Kidney (tissue), 14 donors: ENCODE measurements around the gene MTMR10. TPM values are rescaled to one million over a fixed set of nuclear protein-coding genes. Genes with fewer than 3 reads are reported as not detected.

Experiments used
- DNase-seq, 5 donors: peaks; one replicate each; pipeline ENCODE4 v3.0.0-alpha.2; 2013 to 2020
- FAIRE-seq: peaks from 2 replicates; lab custom pipeline; 2012; peaks lifted over from hg19 to GRCh38; lab: Jason Lieb, UNC
- H3K27ac ChIP-seq, 2 donors: one replicate each; pipeline ENCODE4 v1.7.0; 2013; ENCODE audit warnings: low read depth in 2 of 2, low read length in 2 of 2, inconsistent platforms in 1 of 2
- H3K27me3 ChIP-seq: one replicate; pipeline ENCODE4 v1.7.1; 2013; ENCODE audit warnings: low read length, inconsistent platforms; ENCODE audit not compliant: control insufficient read depth, insufficient read depth
- H3K36me3 ChIP-seq, 3 donors: one replicate each; pipeline versions ENCODE4 v1.7.0 to v1.7.1; 2013; ENCODE audit warnings: low read length in 3 of 3, control low read depth in 1 of 3, inconsistent platforms in 1 of 3; ENCODE audit not compliant: insufficient read depth in 3 of 3, control insufficient read depth in 2 of 3
- H3K4me1 ChIP-seq, 3 donors: one replicate each; pipeline versions ENCODE4 v1.7.0 to v1.7.1; 2013; ENCODE audit warnings: low read length in 3 of 3, inconsistent platforms in 1 of 3, low read depth in 1 of 3; ENCODE audit not compliant: control insufficient read depth in 2 of 3, insufficient read depth in 2 of 3
- H3K4me3 ChIP-seq, 3 donors: one replicate each; pipeline versions ENCODE4 v1.7.0 to v1.8.1; 2013; ENCODE audit warnings: low read length in 3 of 3, control low read depth in 1 of 3, inconsistent platforms in 1 of 3
- H3K9ac ChIP-seq, 3 donors: one replicate each; pipeline versions ENCODE4 v1.7.0 to v1.7.1; 2013; ENCODE audit warnings: low read length in 3 of 3, control low read depth in 1 of 3, inconsistent platforms in 1 of 3
- H3K9me3 ChIP-seq, 3 donors: one replicate each; pipeline versions ENCODE4 v1.7.0 to v1.7.1; 2013; ENCODE audit warnings: low read length in 3 of 3, control low read depth in 1 of 3, inconsistent platforms in 1 of 3; ENCODE audit not compliant: control insufficient read depth in 2 of 3, insufficient read depth in 1 of 3
- CTCF ChIP-seq: IDR thresholded peaks from 3 replicates; pipeline ENCODE4 v1.5.1; 2012; ENCODE audit warnings: mild to moderate bottlenecking, moderate library complexity, borderline replicate concordance; ENCODE audit not compliant: insufficient read depth; ENCODE audit errors: extremely low read depth
- intact Hi-C: fragments of 100-400 bp; cut with DNase I; formaldehyde crosslinking; loops from one replicate; pipeline ENCODE4 v1.11.1; 2022
- polyA plus RNA-seq: library from polyadenylated mRNA; stranded (reverse); fragments of 350-450 nt; fragmentation: Illumina TruSeq; extraction: RNeasy Lipid Tissue Mini Kit (QIAGEN cat#74804); gene quantifications from one replicate; pipeline ENCODE4 v1.2.3, GENCODE V29; 2014; ENCODE audit warnings: low read depth, low replicate concordance; ENCODE audit not compliant: insufficient read depth
- total RNA-seq: library from RNA; stranded (reverse); fragmentation: NEBNext Ultra II Directional; extraction: Animal tissue kit (Norgen Biotek cat#: 25700); gene quantifications from one replicate; pipeline ENCODE4 v1.2.1, GENCODE V29; 2021
- donor health status: control.
- donor health status: control.
- donor health status: control.
- donor health status: control.
- donor health status: control.
- donor health status: DM: yes; HTN: yes; CAD: no.
- donor health status: Normal renal cell carcinoma (clear cell type).

MTMR10 gene
- total and polyA plus RNA-seq, 2 donors from 2014 or later: 26.2 to 70.4 TPM

GRCh38 chr15:30933293-30933692 lies 58.1 kb downstream of the MTMR10 start:
- no peak overlapping the region for H3K27ac ChIP-seq
- H3K36me3 ChIP-seq: peaks cover 8 to 24% (median 9%) of the 10 kb centered on the region in 3 donors
- H3K27me3 ChIP-seq: no peaks in the 10 kb centered on the region
- no peak overlapping the region for H3K4me3 ChIP-seq
- FAIRE-seq (no peak), DNase-seq (no peak)
- H3K4me1 ChIP-seq: no peaks in the 10 kb centered on the region
- no peak overlapping the region for H3K9ac ChIP-seq
- no peak for TF ChIP-seq CTCF
- no peaks in the 10 kb centered on the region for H3K9me3 ChIP-seq
- intact Hi-C loops: no loop called here

- FAIRE-seq (no peak), DNase-seq (no peak)
- Histone ChIP-seq H3K4me3 (no peak overlapping the region), H3K9me3 (no peaks in the 10 kb centered on the region), H3K9ac (no peak overlapping the region), H3K27me3 (no peaks in the 10 kb centered on the region), H3K4me1 (no peaks in the 10 kb centered on the region), H3K27ac (no peak overlapping the region), H3K36me3 (peaks cover 4 to 31% (median 18%) of the 10 kb centered on the region in 3 donors)
- intact Hi-C loops: no loop called here
- TF ChIP-seq CTCF: no peak
Measured at GRCh38 chr15:30930422-30930821, 61.0 kb downstream of the MTMR10 start.

- Histone ChIP-seq H3K27ac (no peak overlapping the region), H3K9ac (no peak overlapping the region), H3K9me3 (no peaks in the 10 kb centered on the region), H3K27me3 (no peaks in the 10 kb centered on the region), H3K4me3 (no peak overlapping the region), H3K36me3 (peaks cover 4 to 36% (median 18%) of the 10 kb centered on the region in 3 donors), H3K4me1 (no peaks in the 10 kb centered on the region)
- TF ChIP-seq CTCF: no peak
- intact Hi-C loops: no loop called here
- FAIRE-seq (no peak), DNase-seq (no peak)
Measured at GRCh38 chr15:30929982-30930381, 61.4 kb downstream of the MTMR10 start.
